Suprapubic skin (tissue), 4 donors: ENCODE measurements around the gene EME1.

Source experiments
- CTCF ChIP-seq, 2 donors: fragments of 200-600 bp in 1 of 2; fragments of 450-650 bp in 1 of 2; sonication (generic) in 1 of 2; IDR thresholded peaks; one replicate each; pipeline ENCODE4 v1.5.1; 2016 to 2019; ENCODE audit warnings: antibody characterized with exemption in 2 of 2, mild to moderate bottlenecking in 1 of 2, moderate library complexity in 1 of 2
- EP300 ChIP-seq: sonication (generic); formaldehyde crosslinking; IDR thresholded peaks from one replicate; pipeline ENCODE4 v1.6.1; 2017; ENCODE audit warnings: antibody characterized with exemption
- POLR2A ChIP-seq, 2 donors: fragments of 450-650 bp; IDR thresholded peaks; one replicate each; pipeline ENCODE4 v1.6.1; 2017; ENCODE audit warnings: antibody characterized with exemption in 2 of 2, mild to moderate bottlenecking in 2 of 2, moderate library complexity in 2 of 2
- POLR2AphosphoS5 ChIP-seq, 3 donors: sonication (generic); formaldehyde crosslinking; IDR thresholded peaks; one replicate each; pipeline ENCODE4 v1.6.1; 2017; ENCODE audit warnings: antibody characterized with exemption in 3 of 3

- TF ChIP-seq CTCF (IDR thresholded peaks at IDR 0.05) (no peak), POLR2A (IDR thresholded peaks at IDR 0.05) (no peak), EP300 (no peak), POLR2AphosphoS5 (IDR thresholded peaks at IDR 0.05) (no peak)
Measured at GRCh38 chr17:50396261-50397110, 23.5 kb downstream of the EME1 start.
